Measurements from ENCODE around the gene AGFG1. TPM values are rescaled to one million over a fixed set of nuclear protein-coding genes. Genes with fewer than 3 reads are reported as not detected.

The AGFG1 gene
- total RNA-seq, 1 experiment from 2014 or later: 122 TPM

DNA sequence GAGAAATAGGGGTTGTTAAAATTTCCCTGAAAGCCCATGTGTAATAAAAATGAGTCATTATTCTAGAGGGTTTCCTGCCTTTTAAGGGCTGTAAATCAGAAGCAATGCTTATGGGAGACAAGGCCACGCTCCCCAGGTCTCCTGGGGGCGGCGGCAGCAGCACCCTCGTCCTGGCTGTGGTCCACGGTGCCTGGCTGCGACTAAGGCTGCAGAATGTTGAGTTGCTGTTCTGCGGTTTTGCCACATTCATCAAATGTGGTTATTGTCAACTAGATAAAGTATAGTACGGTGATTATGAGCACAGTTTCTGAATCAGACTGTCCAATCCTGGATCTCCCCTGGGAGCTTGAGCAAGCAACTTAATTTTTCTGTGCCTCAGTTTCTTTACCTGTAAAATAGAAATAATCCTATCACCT, 11.9 kb upstream of the AGFG1 start:
- DNase-seq (ENCODE audit: low spot score): peak; percentile 75
- CTCF ChIA-PET: no interaction called here

DNA sequence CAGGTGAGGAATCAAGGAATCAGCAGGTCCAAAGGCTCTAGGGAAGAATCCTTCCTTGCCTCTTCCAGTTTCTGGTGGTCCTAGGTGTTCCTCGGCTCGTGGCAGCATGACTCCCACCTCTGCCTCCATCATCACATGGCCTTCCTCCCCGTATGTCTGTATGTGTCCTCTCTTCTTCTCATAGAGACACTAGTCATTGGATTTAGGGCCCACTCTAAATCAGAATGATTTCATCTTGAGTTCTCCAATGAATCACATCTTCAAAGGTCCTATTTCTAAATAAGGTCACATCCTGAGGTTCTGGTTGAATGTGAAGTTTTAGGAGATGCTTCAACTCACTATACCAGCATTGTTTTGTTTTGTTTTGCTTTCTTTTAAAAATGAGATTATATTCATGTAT, 11.1 kb upstream of the AGFG1 start:
- POLR2A ChIA-PET (ENCODE audit: low non-redundant PET): no interaction called here
- Histone ChIP-seq H3K27ac (ENCODE audit: low read depth, low read length, poor library complexity, severe bottlenecking) (no peak overlapping the region), H3K4me1 (ENCODE audit: insufficient read depth, low read length, poor library complexity, severe bottlenecking) (peaks cover 12% of the 10 kb centered on the region), H3K9me3 (ENCODE audit: low read depth, low read length, poor library complexity, severe bottlenecking) (no peaks in the 10 kb centered on the region), H3K4me3 (ENCODE audit: low read depth, low read length, poor library complexity, severe bottlenecking) (no peak overlapping the region), H3K27me3 (replicated peaks; ENCODE audit: insufficient read depth, low read depth, low read length, poor library complexity) (no peaks in the 10 kb centered on the region), H3K36me3 (ENCODE audit: insufficient read depth, low read length, poor library complexity, severe bottlenecking) (no peaks in the 10 kb centered on the region)
- intact Hi-C loops (cut with micrococcal nuclease; ENCODE audit: unreplicated experiment): no loop called here
- TF ChIP-seq, protein P1, sequence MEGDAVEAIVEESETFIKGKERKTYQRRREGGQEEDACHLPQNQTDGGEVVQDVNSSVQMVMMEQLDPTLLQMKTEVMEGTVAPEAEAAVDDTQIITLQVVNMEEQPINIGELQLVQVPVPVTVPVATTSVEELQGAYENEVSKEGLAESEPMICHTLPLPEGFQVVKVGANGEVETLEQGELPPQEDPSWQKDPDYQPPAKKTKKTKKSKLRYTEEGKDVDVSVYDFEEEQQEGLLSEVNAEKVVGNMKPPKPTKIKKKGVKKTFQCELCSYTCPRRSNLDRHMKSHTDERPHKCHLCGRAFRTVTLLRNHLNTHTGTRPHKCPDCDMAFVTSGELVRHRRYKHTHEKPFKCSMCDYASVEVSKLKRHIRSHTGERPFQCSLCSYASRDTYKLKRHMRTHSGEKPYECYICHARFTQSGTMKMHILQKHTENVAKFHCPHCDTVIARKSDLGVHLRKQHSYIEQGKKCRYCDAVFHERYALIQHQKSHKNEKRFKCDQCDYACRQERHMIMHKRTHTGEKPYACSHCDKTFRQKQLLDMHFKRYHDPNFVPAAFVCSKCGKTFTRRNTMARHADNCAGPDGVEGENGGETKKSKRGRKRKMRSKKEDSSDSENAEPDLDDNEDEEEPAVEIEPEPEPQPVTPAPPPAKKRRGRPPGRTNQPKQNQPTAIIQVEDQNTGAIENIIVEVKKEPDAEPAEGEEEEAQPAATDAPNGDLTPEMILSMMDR (conservative IDR thresholded peaks at IDR 0.05; ENCODE audit: low read depth, low read length): no peak
- TF ChIP-seq EZH2 (IDR thresholded peaks at IDR 0.05; ENCODE audit: borderline replicate concordance, low read depth, low read length, poor library complexity, severe bottlenecking): no peak
- no TSS peak for BruUV-seq (replicated peaks)
- DNase-seq (ENCODE audit: low spot score): no peak
- CTCF ChIA-PET: no interaction called here

More for the DNA sequence above, 11.9 kb upstream of the AGFG1 start:
- H3K4me3 ChIP-seq (ENCODE audit: low read depth, low read length, poor library complexity, severe bottlenecking): no peak overlapping the region
- no peaks in the 10 kb centered on the region for H3K27me3 ChIP-seq (replicated peaks; ENCODE audit: insufficient read depth, low read depth, low read length, poor library complexity)
- H3K4me1 ChIP-seq (ENCODE audit: insufficient read depth, low read length, poor library complexity, severe bottlenecking): peaks cover 12% of the 10 kb centered on the region
- POLR2A ChIA-PET (ENCODE audit: low non-redundant PET): no interaction called here
- TF ChIP-seq EZH2 (IDR thresholded peaks at IDR 0.05; ENCODE audit: borderline replicate concordance, low read depth, low read length, poor library complexity, severe bottlenecking): no peak
- TF ChIP-seq, protein P1 (conservative IDR thresholded peaks at IDR 0.05; ENCODE audit: low read depth, low read length): no peak
- no TSS peak for BruUV-seq (replicated peaks)
- no peak overlapping the region for H3K27ac ChIP-seq (ENCODE audit: low read depth, low read length, poor library complexity, severe bottlenecking)
- intact Hi-C loops (cut with micrococcal nuclease; ENCODE audit: unreplicated experiment): no loop called here
- no peaks in the 10 kb centered on the region for H3K36me3 ChIP-seq (ENCODE audit: insufficient read depth, low read length, poor library complexity, severe bottlenecking)
- H3K9me3 ChIP-seq (ENCODE audit: low read depth, low read length, poor library complexity, severe bottlenecking): no peaks in the 10 kb centered on the region

GRCh38 chr2:227461811-227462461, 10.0 kb upstream of the AGFG1 start:
- no TSS peak for BruUV-seq (replicated peaks)
- no peaks in the 10 kb centered on the region for H3K9me3 ChIP-seq (ENCODE audit: low read depth, low read length, poor library complexity, severe bottlenecking)
- H3K4me1 ChIP-seq (ENCODE audit: insufficient read depth, low read length, poor library complexity, severe bottlenecking): peaks cover 11% of the 10 kb centered on the region
- DNase-seq (ENCODE audit: low spot score): no peak
- intact Hi-C loops (cut with micrococcal nuclease; ENCODE audit: unreplicated experiment): no loop called here
- ChIA-PET CTCF (no interaction called here), POLR2A (ENCODE audit: low non-redundant PET) (no interaction called here)
- H3K27me3 ChIP-seq (replicated peaks; ENCODE audit: insufficient read depth, low read depth, low read length, poor library complexity): no peaks in the 10 kb centered on the region
- no peak overlapping the region for H3K4me3 ChIP-seq (ENCODE audit: low read depth, low read length, poor library complexity, severe bottlenecking)
- no peak overlapping the region for H3K27ac ChIP-seq (ENCODE audit: low read depth, low read length, poor library complexity, severe bottlenecking)
- no peak for TF ChIP-seq EZH2 (IDR thresholded peaks at IDR 0.05; ENCODE audit: borderline replicate concordance, low read depth, low read length, poor library complexity, severe bottlenecking)
- TF ChIP-seq, protein P1 (conservative IDR thresholded peaks at IDR 0.05; ENCODE audit: low read depth, low read length): no peak
- no peaks in the 10 kb centered on the region for H3K36me3 ChIP-seq (ENCODE audit: insufficient read depth, low read length, poor library complexity, severe bottlenecking)

All from A673 (cell line).